HG03159 (cell line): ENCODE data around the gene ANTKMT.
"Not testable (repeated sequence)": the region's sequence is repeated elsewhere in the genome, so short reads cannot be mapped to it uniquely, and the experiment has no call there.

Experiments used
- ATAC-seq: cut with Tn5 transposase; IDR thresholded peaks from one replicate; pipeline ENCODE4 v1.9.1; 2021; ENCODE audit warnings: mild to moderate bottlenecking, moderate library complexity; ENCODE audit not compliant: unreplicated experiment

ANTKMT gene

DNA sequence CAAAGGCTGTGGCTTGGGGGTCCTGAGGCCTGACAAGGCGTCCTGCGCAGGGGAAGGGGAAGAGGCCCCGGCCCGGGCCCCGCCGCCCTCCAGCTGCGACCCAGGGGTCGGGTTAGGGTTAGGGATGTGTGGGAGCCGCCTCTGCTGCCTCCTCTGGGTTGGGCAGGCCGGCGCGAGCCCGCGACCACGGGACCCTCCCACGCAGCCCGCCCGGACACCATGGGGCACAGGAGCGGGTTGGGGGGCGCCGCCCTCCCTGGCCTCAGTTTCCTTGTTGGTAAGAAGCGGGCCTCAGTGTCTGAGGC, 19.5 kb downstream of the ANTKMT start:
- ATAC-seq, result peak; percentile 20

GRCh38 chr16:740764-741505, 20.0 kb downstream of the ANTKMT start, which contains the start of gene CIAO3:
Gene CIAO3, minus strand, starts transcription at chr16:740997. Its CDS starts 12 bp downstream, at chr16:740985.
- ATAC-seq, result peak; percentile 86

GRCh38 chr16:741986-742629, 21.2 kb downstream of the ANTKMT start:
- no peak for ATAC-seq

GRCh38 chr16:742894-743293, 21.9 kb downstream of the ANTKMT start:
- ATAC-seq, result not testable (repeated sequence)

DNA sequence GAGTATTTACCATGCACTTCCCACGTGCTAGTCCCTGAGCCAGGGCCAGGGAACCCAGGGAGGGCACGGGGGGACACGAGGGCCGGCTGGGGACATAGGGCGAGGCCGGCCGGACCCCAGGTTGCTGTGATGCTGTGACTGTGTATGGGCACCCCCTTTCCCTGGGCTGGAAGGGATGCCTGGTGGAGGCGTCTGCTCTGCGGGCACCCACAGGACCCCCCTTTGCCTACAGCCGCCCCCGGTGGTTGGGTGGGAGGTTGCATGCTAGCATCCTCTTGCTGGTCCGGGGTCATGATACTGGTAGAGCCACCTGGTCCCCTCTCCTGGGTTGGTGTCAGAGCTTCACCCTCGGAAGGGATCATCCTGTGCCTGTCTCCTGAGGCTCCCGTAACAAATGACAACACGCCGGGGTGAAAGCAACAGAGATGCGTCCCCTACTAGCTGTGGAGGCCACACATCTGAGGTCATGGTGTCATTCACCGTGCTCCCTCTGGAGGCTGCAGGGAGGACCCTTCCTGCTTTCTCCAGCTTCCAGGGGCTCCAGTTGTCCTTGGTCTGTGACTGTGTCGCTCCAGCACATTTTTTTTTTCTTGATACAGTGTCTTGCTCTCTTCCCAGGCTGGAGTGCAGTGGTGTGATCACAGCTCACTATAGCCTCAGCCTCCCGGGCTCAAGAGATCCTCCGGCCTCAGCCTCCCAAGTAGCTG, 23.0 kb downstream of the ANTKMT start:
- ATAC-seq, result no peak

- ATAC-seq, result no peak
Measured at GRCh38 chr16:745739-746138, 24.8 kb downstream of the ANTKMT start.

GRCh38 chr16:746637-747036, 25.7 kb downstream of the ANTKMT start:
- no peak for ATAC-seq

DNA sequence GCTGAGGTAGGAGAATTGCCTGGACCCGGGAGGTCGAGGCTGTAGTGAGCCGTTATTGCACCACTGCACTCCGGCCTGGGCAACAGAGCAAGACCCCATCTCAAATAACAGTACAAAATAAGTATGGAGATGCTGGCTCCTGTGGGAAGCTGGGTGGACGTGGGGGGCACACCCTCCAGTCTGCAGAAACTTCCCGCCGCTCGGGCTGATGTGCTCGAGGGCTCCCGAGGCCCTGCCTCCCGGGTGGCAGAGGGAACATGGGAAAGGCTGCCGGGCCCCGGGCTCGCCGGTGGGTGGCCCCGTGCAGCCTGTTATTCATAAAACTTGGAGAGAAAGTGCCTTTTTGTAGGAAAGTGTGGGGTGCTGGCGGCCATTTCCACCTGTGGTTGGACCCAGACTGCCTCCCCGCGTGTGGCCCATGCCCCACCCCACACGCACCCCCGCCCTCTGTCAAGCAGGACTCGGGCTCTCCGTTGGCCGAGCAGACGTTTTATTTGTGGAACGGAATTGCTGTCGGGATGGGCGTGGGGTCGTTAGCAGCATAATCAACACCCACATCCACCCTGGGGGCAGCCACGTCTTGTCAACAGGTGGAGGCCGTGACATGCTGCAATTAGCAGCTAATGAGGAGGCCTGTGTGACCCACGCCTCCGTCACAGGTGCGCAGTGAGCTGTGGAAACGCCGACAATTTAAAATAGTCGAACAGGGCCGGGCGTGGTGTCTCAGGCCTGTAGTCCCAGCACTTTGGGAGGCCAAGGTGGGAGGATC, 27.2 kb downstream of the ANTKMT start:
- no peak for ATAC-seq

- no peak for ATAC-seq
Measured at GRCh38 chr16:749010-749409, 28.1 kb downstream of the ANTKMT start.

- no peak for ATAC-seq
Measured at GRCh38 chr16:750485-750884, 29.5 kb downstream of the ANTKMT start.

DNA sequence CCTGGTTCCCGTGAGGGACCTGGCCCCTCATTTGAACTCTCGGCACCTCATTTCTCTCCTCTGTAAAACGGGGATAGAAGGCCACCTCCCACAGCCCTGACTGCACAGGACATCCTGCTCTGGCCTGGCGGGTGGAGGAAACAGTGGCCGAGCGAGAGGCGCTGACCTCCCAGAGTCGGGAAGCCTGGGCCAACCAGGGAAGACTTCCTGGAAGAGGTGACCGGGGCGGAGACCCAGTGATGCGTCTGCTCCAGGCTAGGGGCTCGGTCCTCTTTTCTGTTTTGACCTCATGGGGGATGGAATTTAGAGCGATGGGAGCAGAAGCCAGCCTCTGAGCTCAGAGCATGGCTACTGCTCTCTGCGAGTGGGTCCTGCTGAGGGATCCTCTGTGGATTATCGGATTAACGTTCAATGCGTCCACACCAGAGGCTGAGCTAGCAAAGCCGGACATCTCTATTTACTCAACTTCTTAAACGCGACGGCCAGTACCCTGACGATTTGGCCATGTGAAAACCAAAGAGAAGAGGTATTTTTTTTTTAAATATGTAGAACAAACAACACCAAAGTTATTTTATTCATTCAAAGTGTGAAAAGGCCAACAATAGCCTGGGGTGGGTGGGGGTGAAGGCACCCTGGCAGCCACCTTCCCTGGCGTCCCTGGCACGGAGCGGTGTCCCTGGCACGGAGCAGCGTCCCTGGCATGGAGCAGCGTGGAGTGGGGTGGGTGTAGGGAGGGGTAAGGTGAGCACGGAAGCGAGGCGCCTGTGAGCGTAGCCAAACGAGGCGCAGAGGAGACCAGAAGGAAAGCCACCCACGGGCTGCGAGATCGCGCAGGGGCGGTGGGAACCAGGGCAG, 30.4 kb downstream of the ANTKMT start:
- ATAC-seq, result no peak

GRCh38 chr16:752007-752312, 31.0 kb downstream of the ANTKMT start:
- ATAC-seq, result no peak

GRCh38 chr16:754121-754607, 33.2 kb downstream of the ANTKMT start:
- not testable (repeated sequence) for ATAC-seq

DNA sequence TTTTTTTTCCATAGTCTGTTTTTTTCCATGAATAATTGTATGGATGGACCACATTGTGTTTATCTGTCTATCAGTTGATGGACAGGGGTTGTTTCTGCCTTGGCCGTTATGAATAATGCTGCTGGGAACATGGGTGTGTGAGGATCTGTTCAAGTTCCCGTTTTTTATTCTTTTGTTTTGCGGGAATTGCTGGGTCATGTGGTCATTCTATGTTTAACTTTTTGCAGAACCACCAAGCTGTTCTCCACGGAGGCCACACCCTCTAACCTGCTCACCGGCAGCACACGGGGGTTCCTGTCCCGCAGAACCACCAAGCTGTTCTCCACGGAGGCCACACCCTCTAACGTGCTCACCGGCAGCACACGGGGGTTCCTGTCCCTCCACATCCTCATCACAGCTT, 33.7 kb downstream of the ANTKMT start:
- ATAC-seq, result no peak

DNA sequence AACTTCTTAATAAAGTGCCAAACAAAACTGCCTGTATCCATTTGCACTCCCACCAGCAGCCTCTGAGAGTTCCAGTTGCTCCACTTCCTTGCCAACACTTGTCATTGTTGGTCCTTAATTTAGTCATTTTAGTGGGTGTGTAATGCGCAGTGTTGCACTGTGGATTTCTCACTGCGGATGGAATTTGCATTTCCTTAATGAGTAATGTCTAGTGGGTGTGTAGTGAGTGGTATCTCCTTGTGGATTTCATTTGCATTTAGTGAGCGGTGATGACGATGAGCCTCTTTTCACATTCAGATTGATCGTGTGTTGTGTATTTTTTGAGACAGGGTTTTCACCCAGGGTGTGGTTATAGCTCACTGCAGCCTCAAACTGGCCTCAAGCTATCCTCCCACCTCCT, 35.5 kb downstream of the ANTKMT start:
- no peak for ATAC-seq

GRCh38 chr16:759110-759910, 38.4 kb downstream of the ANTKMT start:
- no peak for ATAC-seq

DNA sequence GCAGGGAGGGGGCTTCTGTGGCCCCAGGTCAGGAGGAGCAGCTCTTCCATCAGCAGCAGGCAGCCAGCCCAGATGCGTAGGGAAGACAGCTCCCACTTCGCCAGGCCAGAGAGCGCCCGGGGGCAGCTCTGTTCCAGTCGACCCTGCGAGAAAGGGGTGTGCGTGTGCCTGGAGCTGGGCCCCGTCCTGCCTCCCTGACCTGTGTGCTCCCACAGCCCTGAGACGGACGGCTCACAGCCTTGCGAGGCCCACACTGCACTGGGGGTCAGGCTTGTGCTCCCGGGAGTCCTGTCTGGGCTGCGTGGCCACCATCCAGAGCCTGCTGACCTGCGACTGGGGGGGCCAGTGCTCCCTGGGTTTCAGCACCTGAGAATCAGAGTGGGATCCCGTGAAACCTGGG, 39.1 kb downstream of the ANTKMT start:
- no peak for ATAC-seq

- no peak for ATAC-seq
Measured at GRCh38 chr16:760545-761343, 39.8 kb downstream of the ANTKMT start, which contains the start of gene MSLN. Gene MSLN, plus strand, starts transcription at chr16:760734. Its CDS starts 1,947 bp downstream, at chr16:762681.
